K562 treated with DMSO at 1 percent for 12 hours (cell line): ENCODE results near the gene DHCR24. TPM values are rescaled to one million over a fixed set of nuclear protein-coding genes. Genes with fewer than 3 reads are reported as not detected.

ENCODE experiments used
- total RNA-seq: library from RNA; unstranded; fragments of 300-600 nt; gene quantifications from 2 replicates; pipeline ENCODE4 v1.2.3, GENCODE V29; 2022; ENCODE audit not compliant: insufficient read depth

Gene DHCR24, protein sequence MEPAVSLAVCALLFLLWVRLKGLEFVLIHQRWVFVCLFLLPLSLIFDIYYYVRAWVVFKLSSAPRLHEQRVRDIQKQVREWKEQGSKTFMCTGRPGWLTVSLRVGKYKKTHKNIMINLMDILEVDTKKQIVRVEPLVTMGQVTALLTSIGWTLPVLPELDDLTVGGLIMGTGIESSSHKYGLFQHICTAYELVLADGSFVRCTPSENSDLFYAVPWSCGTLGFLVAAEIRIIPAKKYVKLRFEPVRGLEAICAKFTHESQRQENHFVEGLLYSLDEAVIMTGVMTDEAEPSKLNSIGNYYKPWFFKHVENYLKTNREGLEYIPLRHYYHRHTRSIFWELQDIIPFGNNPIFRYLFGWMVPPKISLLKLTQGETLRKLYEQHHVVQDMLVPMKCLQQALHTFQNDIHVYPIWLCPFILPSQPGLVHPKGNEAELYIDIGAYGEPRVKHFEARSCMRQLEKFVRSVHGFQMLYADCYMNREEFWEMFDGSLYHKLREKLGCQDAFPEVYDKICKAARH
- 44.0 and 103 TPM in 2 replicates for total RNA-seq

DNA sequence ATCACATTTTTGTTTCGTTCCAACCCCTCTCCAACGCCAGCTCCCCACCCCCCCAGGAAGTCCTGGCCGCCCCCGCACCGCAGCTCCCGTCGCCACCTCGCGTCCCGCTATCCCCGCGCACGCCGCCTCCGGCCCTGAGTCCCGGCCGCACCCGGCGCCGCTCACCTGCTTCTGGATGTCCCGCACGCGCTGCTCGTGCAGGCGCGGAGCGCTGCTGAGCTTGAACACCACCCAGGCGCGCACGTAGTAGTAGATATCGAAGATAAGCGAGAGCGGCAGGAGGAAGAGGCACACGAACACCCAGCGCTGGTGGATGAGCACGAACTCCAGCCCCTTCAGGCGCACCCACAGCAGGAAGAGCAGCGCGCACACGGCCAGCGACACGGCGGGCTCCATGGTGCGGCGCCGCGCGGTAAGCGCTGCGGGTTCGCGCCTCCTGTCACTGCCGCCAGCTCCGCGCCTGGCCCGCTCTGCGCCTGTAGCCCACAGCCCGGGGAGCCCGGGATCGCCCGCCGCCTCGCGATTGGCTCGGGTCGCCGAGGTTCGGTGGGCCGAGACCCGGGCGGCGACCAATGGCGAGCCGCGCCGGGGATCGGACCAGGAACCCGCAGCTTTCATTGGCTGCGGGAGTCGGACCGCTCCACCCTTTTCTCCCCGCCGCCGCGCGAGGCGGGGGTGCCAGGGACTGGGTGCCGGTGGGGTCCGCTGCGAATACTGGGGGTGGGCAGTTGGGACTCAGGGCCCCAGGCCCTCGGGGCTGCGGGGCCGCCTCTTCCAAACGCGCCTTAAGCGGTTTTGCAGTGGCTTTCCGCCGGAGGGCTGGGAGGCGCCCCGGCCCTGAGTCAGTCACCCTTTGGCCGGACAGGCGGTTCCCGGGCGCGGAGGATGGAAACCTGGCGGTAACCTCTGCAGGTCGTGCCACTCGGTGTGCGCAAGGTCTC, at the start of gene DHCR24:
DHCR24 (minus strand) TSS at position 472 of the 941 bp plus-strand sequence; CDS start at position 396, 76 bp downstream.

DNA sequence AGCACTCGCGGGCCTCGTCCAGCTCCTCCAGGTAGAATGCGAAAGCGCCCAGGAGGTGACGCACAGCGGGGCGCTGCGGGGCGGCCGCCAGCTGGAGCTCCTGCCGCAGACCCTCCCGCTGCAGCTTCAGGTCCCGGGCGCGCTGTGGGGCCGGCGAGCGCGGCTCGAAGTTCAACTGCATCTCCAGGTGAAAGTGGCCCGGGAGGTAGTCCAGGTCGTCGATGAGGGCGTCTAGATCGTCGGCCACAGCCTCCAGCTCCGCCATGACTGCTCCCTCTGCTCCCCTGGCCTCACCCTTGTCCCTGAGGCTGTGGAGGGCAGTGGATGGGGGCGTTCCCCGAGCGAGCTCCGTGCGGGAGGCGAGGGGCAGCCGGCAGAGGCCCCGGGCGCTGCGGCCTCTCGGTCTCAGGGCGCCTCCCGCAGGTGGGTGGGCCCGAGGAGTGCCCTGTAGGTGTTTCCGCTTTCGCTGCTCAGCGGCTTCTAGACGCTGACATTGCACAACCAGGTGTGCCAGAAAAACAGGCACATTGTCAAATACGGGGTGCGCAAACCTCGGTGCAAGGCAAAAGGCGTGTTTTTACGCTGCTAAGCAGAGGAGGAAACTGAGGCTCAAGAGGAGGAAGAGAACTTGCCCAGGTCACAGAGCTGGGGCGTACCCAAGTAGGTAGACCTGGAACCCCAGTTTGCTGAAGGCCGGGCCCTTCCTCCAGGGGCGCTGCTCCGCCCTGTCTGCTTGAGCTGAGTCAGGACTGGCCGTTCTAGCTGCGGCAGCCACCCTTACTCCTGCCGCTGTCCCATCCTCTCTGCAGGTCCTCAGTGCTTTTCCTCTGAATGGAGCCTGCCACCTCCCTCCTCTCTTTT, 85.9 kb downstream of the DHCR24 start, which contains the start of gene TTC22:
TTC22 (minus strand) TSS at position 425 of the 861 bp plus-strand sequence; CDS start at position 265, 160 bp downstream.

Other genes starting within 250 kb of the DHCR24 start
- gene MROH7, start 245.4 kb downstream of the DHCR24 start, total RNA-seq, result not detected in 2 replicates
- gene TTC4, start 171.3 kb downstream of the DHCR24 start, total RNA-seq, result 13.5 and 18.1 TPM in 2 replicates
- 6.7 and 9.7 TPM in 2 replicates for gene PARS2, start 122.7 kb downstream of the DHCR24 start, total RNA-seq
- gene TTC22, start 85.9 kb downstream of the DHCR24 start, total RNA-seq, result 0.17 TPM in 1 of 2 replicates, not detected in the other
- gene TMEM61, start 93.4 kb upstream of the DHCR24 start, total RNA-seq, result not detected in 2 replicates
- not detected in 2 replicates for gene BSND, start 111.7 kb upstream of the DHCR24 start, total RNA-seq
- gene PCSK9, start 152.4 kb upstream of the DHCR24 start, total RNA-seq, result 32.8 and 58.2 TPM in 2 replicates